H1 (cell line): ENCODE measurements around the gene POP7.

Experiments used
- BCL11A ChIP-seq, 2 experiments: IDR thresholded peaks; one replicate each; pipeline ENCODE4 v1.6.1; 2011; ENCODE audit warnings: low read depth in 2 of 2, low read length in 2 of 2, mild to moderate bottlenecking in 2 of 2
- EP300 ChIP-seq, 2 experiments: IDR thresholded peaks; 1 replicate in 1 of 2; 2 replicates in 1 of 2; pipeline ENCODE4 v1.6.1; 2011 to 2012; ENCODE audit warnings: low read depth in 2 of 2, low read length in 2 of 2, mild to moderate bottlenecking in 2 of 2, borderline replicate concordance in 1 of 2, inconsistent platforms in 1 of 2, moderate library complexity in 1 of 2
- EZH2 ChIP-seq: fragments of 200-600 bp; sonication (generic); IDR thresholded peaks from 2 replicates; pipeline ENCODE4 v1.7.1; 2012; ENCODE audit warnings: low read depth, mild to moderate bottlenecking, moderate library complexity, low read length, inconsistent platforms; ENCODE audit not compliant: severe bottlenecking
- GABPA ChIP-seq: IDR thresholded peaks from 2 replicates; pipeline ENCODE4 v1.6.1; 2011; ENCODE audit warnings: mild to moderate bottlenecking, low read length, moderate library complexity, borderline replicate concordance; ENCODE audit not compliant: insufficient read depth
- GTF2F1 ChIP-seq: IDR thresholded peaks from 2 replicates; pipeline ENCODE4 v1.6.1; 2012; ENCODE audit warnings: low read depth, low read length, improper control_type of control experiment, borderline replicate concordance
- HDAC2 ChIP-seq, 2 experiments: fragments of 300-600 bp in 1 of 2; sonication (generic) in 1 of 2; IDR thresholded peaks; 2 replicates each; pipeline ENCODE4 v1.6.1; 2011 to 2012; ENCODE audit warnings: low read depth in 2 of 2, low read length in 2 of 2, mild to moderate bottlenecking in 2 of 2, moderate library complexity in 2 of 2, borderline replicate concordance in 1 of 2, inconsistent platforms in 1 of 2
- JUND ChIP-seq: IDR thresholded peaks from 2 replicates; pipeline ENCODE4 v1.6.1; 2011; ENCODE audit warnings: mild to moderate bottlenecking, improper control_type of control experiment, low read length
- POLR2A ChIP-seq, 2 experiments: IDR thresholded peaks; 1 replicate in 1 of 2; 2 replicates in 1 of 2; pipeline ENCODE4 v1.6.1; 2011; ENCODE audit warnings: low read depth in 2 of 2, low read length in 2 of 2, mild to moderate bottlenecking in 2 of 2; ENCODE audit errors: control extremely low read depth in 1 of 2
- POLR2AphosphoS5 ChIP-seq: IDR thresholded peaks from 2 replicates; pipeline ENCODE4 v1.6.1; 2011; ENCODE audit warnings: low read depth, low read length
- RXRA ChIP-seq: IDR thresholded peaks from 2 replicates; pipeline ENCODE4 v1.6.1; 2011; ENCODE audit warnings: low read depth, mild to moderate bottlenecking, low read length, moderate library complexity; ENCODE audit not compliant: insufficient read depth
- SIN3A ChIP-seq, 2 experiments: IDR thresholded peaks in 1 of 2; conservative IDR thresholded peaks in 1 of 2; 2 replicates each; pipeline ENCODE4 v1.6.1; 2011 to 2012; ENCODE audit warnings: low read length in 2 of 2, improper control_type of control experiment in 1 of 2, low read depth in 1 of 2, mild to moderate bottlenecking in 1 of 2
- SP1 ChIP-seq: IDR thresholded peaks from 2 replicates; pipeline ENCODE4 v1.6.1; 2011; ENCODE audit warnings: low read depth, low read length
- TF ChIP-seq, protein P1 (sequence below), 3 experiments: IDR thresholded peaks; 1 replicate in 2 of 3; 2 replicates in 1 of 3; pipeline versions ENCODE4 v1.5.1 to v1.6.1; 2011; ENCODE audit warnings: low read length in 3 of 3, mild to moderate bottlenecking in 3 of 3, inconsistent platforms in 2 of 3, low read depth in 1 of 3, moderate library complexity in 1 of 3; ENCODE audit not compliant: insufficient read depth in 1 of 3; ENCODE audit errors: control extremely low read depth in 1 of 3
- TF ChIP-seq, protein P2 (sequence below): IDR thresholded peaks from 2 replicates; pipeline ENCODE4 v1.6.1; 2011; ENCODE audit warnings: low read length, improper control_type of control experiment

DNA sequence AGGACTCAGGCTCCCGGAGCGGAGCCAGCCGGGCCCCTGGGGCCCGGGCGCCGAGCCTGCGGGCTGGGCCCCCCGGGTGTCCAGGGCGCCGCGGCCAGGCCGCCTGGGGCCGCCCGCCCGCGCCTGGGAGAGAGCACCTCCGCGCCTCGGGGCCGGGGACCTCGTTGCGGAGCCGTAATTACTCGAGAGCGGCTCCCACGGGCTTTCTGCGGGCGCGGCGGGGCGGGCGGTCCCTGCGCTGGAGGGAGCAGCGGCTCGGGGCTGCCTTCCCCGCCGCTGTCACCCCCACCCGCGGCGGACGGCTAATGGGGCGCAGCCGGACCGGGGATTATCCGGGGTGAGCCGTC lies 30.8 kb upstream of the POP7 start:
- TF ChIP-seq, protein P1, sequence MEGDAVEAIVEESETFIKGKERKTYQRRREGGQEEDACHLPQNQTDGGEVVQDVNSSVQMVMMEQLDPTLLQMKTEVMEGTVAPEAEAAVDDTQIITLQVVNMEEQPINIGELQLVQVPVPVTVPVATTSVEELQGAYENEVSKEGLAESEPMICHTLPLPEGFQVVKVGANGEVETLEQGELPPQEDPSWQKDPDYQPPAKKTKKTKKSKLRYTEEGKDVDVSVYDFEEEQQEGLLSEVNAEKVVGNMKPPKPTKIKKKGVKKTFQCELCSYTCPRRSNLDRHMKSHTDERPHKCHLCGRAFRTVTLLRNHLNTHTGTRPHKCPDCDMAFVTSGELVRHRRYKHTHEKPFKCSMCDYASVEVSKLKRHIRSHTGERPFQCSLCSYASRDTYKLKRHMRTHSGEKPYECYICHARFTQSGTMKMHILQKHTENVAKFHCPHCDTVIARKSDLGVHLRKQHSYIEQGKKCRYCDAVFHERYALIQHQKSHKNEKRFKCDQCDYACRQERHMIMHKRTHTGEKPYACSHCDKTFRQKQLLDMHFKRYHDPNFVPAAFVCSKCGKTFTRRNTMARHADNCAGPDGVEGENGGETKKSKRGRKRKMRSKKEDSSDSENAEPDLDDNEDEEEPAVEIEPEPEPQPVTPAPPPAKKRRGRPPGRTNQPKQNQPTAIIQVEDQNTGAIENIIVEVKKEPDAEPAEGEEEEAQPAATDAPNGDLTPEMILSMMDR (IDR thresholded peaks at IDR 0.05; ENCODE audit: control extremely low read depth in 1 of 3, insufficient read depth in 1 of 3, low read depth in 1 of 3, low read length in 3 of 3): no peak
- TF ChIP-seq POLR2A (IDR thresholded peaks at IDR 0.05; ENCODE audit: control extremely low read depth in 1 of 2, low read depth in 2 of 2, low read length in 2 of 2) (no peak), RXRA (no peak), EZH2 (no peak), BCL11A (IDR thresholded peaks at IDR 0.05; ENCODE audit: low read depth in 2 of 2, low read length in 2 of 2) (no peak), GABPA (no peak), POLR2AphosphoS5 (no peak), HDAC2 (IDR thresholded peaks at IDR 0.05; ENCODE audit: borderline replicate concordance in 1 of 2, low read depth in 2 of 2, low read length in 2 of 2) (no peak), SP1 (no peak), EP300 (IDR thresholded peaks at IDR 0.05; ENCODE audit: borderline replicate concordance in 1 of 2, low read depth in 2 of 2, low read length in 2 of 2) (no peak), GTF2F1 (no peak), JUND (no peak), SIN3A (conservative IDR thresholded peaks at IDR 0.05 in 1 of 2, IDR thresholded peaks at IDR 0.05 in 1 of 2; ENCODE audit: low read depth in 1 of 2, low read length in 2 of 2) (no peak)
- TF ChIP-seq, protein P2, sequence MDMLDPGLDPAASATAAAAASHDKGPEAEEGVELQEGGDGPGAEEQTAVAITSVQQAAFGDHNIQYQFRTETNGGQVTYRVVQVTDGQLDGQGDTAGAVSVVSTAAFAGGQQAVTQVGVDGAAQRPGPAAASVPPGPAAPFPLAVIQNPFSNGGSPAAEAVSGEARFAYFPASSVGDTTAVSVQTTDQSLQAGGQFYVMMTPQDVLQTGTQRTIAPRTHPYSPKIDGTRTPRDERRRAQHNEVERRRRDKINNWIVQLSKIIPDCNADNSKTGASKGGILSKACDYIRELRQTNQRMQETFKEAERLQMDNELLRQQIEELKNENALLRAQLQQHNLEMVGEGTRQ: no peak
